Measurements from ENCODE around the gene MAGEA6. TPM values are rescaled to one million over a fixed set of nuclear protein-coding genes. Genes with fewer than 3 reads are reported as not detected.
"Not testable (repeated sequence)": the region's sequence is repeated elsewhere in the genome, so short reads cannot be mapped to it uniquely, and the experiment has no call there.

Gene MAGEA6
- total RNA-seq: not detected

- not testable (repeated sequence) for H3K4me3 ChIP-seq; H3K36me3 ChIP-seq; H3K27ac ChIP-seq; DNase-seq (ENCODE audit: low spot score in 2 of 2); H3K27me3 ChIP-seq; H3K4me1 ChIP-seq; H3K9me3 ChIP-seq
- no CpG with 5 or more reads among the region's 29 CpGs for WGBS, 2 donors
Observed at GRCh38 chrX:152769549-152770289, at the start of gene MAGEA6. MAGEA6 (minus strand) TSS chrX:152769689; CDS start chrX:152767650, 2,039 bp downstream.

- no peak overlapping the region for H3K4me3 ChIP-seq
- no peak for DNase-seq (ENCODE audit: low spot score in 2 of 2)
- TF ChIP-seq EP300 (IDR thresholded peaks at IDR 0.05): no peak
- TF ChIP-seq POLR2A (IDR thresholded peaks at IDR 0.05): no peak
- no peak for TF ChIP-seq CTCF (IDR thresholded peaks at IDR 0.05)
- H3K27ac ChIP-seq: no peak overlapping the region
- no peaks in the 10 kb centered on the region for H3K9me3 ChIP-seq
- H3K36me3 ChIP-seq: no peaks in the 10 kb centered on the region
- H3K4me1 ChIP-seq: no peaks in the 10 kb centered on the region
- no peaks in the 10 kb centered on the region for H3K27me3 ChIP-seq
- 46 to 80% methylated on average over 2 of the region's 2 CpGs for WGBS, 2 donors
Observed at GRCh38 chrX:152819266-152819665, 49.8 kb upstream of the MAGEA6 start.

GRCh38 chrX:152818356-152818755 is 48.9 kb upstream of the MAGEA6 start:
- H3K36me3 ChIP-seq: no peaks in the 10 kb centered on the region
- WGBS, 2 donors: 72 to 74% methylated on average over 5 of the region's 5 CpGs
- no peak for TF ChIP-seq EP300 (IDR thresholded peaks at IDR 0.05)
- TF ChIP-seq CTCF (IDR thresholded peaks at IDR 0.05): no peak
- no peak for TF ChIP-seq POLR2A (IDR thresholded peaks at IDR 0.05)
- no peaks in the 10 kb centered on the region for H3K4me1 ChIP-seq
- H3K27ac ChIP-seq: no peak overlapping the region
- H3K27me3 ChIP-seq: no peaks in the 10 kb centered on the region
- H3K4me3 ChIP-seq: no peak overlapping the region
- DNase-seq (ENCODE audit: low spot score in 2 of 2): no peak
- no peaks in the 10 kb centered on the region for H3K9me3 ChIP-seq

- TF ChIP-seq CTCF (IDR thresholded peaks at IDR 0.05): peak in 3 of 5 experiments; percentile 15 to 29 (median 26)
- TF ChIP-seq EP300 (IDR thresholded peaks at IDR 0.05): no peak
- Histone ChIP-seq H3K36me3 (no peaks in the 10 kb centered on the region), H3K4me1 (no peaks in the 10 kb centered on the region), H3K27me3 (no peaks in the 10 kb centered on the region), H3K27ac (no peak overlapping the region), H3K9me3 (no peaks in the 10 kb centered on the region), H3K4me3 (no peak overlapping the region)
- WGBS, 2 donors: 24 to 29% methylated on average over 6 of the region's 6 CpGs
- no peak for DNase-seq (ENCODE audit: low spot score in 2 of 2)
Observed at GRCh38 chrX:152817078-152817764, 47.7 kb upstream of the MAGEA6 start.

- no peaks in the 10 kb centered on the region for H3K9me3 ChIP-seq
- no peaks in the 10 kb centered on the region for H3K36me3 ChIP-seq
- H3K4me1 ChIP-seq: no peaks in the 10 kb centered on the region
- no peaks in the 10 kb centered on the region for H3K27me3 ChIP-seq
- H3K4me3 ChIP-seq: no peak overlapping the region
- TF ChIP-seq POLR2A (IDR thresholded peaks at IDR 0.05) (no peak), CTCF (IDR thresholded peaks at IDR 0.05) (no peak)
- no peak for DNase-seq (ENCODE audit: low spot score in 2 of 2)
- no peak overlapping the region for H3K27ac ChIP-seq
- 64 to 68% methylated on average over 5 of the region's 5 CpGs for WGBS, 2 donors
Observed at GRCh38 chrX:152814048-152814447, 44.6 kb upstream of the MAGEA6 start.
